Vagina (tissue), 2 donors: Measurements from ENCODE around the gene CRADD.

Experiments used
- POLR2A ChIP-seq, 2 donors: fragments of 450-650 bp; IDR thresholded peaks; one replicate each; pipeline ENCODE4 v1.6.1; 2017; ENCODE audit warnings: antibody characterized with exemption in 2 of 2, mild to moderate bottlenecking in 2 of 2, moderate library complexity in 2 of 2
- POLR2AphosphoS5 ChIP-seq, 2 donors: sonication (generic); formaldehyde crosslinking; IDR thresholded peaks; one replicate each; pipeline ENCODE4 v1.9.0; 2017; ENCODE audit warnings: antibody characterized with exemption in 2 of 2, mild to moderate bottlenecking in 2 of 2, low read depth in 1 of 2; ENCODE audit not compliant: insufficient read depth in 1 of 2
- TF ChIP-seq, protein P1 (sequence below), 3 experiments: fragments of 450-650 bp in 2 of 3; fragments of 200-600 bp in 1 of 3; sonication (generic) in 1 of 3; IDR thresholded peaks; one replicate each; pipeline ENCODE4 v1.5.1; 2017 to 2019; ENCODE audit warnings: antibody characterized with exemption in 3 of 3, mild to moderate bottlenecking in 2 of 3, moderate library complexity in 2 of 3

DNA sequence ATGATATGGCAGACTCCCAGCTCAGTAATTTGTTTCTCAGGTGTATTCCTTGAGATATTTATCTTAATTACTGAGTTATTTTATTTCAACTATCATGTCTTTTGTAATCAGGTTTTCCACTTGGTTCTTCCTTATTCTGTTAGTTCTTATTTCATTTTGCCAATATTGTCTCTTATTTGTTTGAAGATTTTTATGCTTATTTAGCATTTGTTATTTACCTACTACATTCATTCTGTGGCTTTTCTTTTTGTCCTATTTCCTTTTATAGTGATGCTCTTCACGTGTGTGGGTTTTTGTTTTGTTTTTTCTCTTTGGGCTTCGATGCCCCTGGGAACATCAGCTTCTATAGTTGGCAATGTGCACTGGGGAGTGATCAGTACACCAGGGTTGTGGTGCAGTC, 40.5 kb upstream of the CRADD start:
- TF ChIP-seq, protein P1, sequence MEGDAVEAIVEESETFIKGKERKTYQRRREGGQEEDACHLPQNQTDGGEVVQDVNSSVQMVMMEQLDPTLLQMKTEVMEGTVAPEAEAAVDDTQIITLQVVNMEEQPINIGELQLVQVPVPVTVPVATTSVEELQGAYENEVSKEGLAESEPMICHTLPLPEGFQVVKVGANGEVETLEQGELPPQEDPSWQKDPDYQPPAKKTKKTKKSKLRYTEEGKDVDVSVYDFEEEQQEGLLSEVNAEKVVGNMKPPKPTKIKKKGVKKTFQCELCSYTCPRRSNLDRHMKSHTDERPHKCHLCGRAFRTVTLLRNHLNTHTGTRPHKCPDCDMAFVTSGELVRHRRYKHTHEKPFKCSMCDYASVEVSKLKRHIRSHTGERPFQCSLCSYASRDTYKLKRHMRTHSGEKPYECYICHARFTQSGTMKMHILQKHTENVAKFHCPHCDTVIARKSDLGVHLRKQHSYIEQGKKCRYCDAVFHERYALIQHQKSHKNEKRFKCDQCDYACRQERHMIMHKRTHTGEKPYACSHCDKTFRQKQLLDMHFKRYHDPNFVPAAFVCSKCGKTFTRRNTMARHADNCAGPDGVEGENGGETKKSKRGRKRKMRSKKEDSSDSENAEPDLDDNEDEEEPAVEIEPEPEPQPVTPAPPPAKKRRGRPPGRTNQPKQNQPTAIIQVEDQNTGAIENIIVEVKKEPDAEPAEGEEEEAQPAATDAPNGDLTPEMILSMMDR (IDR thresholded peaks at IDR 0.05), result no peak
- TF ChIP-seq POLR2A (IDR thresholded peaks at IDR 0.05) (no peak), POLR2AphosphoS5 (IDR thresholded peaks at IDR 0.05; ENCODE audit: insufficient read depth in 1 of 2, low read depth in 1 of 2) (no peak)
